ENCODE results near the gene CHMP2B.
"Not testable (repeated sequence)": the region's sequence is repeated elsewhere in the genome, so short reads cannot be mapped to it uniquely, and the experiment has no call there.

The CHMP2B gene

GRCh38 chr3:87236093-87236492 lies 9.0 kb downstream of the CHMP2B start:
- DNase-seq: no peak

GRCh38 chr3:87246662-87247429 lies 19.7 kb downstream of the CHMP2B start:
- DNase-seq: no peak

GRCh38 chr3:87247430-87247773 lies 20.3 kb downstream of the CHMP2B start:
- DNase-seq: no peak

DNA sequence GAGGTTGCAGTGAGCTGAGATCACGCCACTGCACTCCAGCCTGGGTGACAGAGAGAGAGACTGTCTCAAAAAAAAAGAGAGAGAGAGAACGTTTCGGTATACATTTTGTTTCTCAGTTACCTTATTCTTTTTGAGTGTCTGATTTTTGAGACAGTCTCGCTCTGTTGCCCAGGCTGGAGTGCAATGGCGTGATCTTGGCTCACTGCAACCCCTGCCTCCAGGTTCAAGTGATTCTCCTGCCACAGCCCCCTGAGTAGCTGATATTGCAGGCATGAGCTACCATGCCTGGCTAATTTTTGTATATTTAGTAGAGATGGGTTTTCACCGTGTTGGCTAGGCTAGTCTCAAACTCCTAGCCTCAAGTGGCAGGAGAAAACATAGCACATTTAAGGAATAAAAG lies 21.1 kb downstream of the CHMP2B start:
- not testable (repeated sequence) for DNase-seq

DNA sequence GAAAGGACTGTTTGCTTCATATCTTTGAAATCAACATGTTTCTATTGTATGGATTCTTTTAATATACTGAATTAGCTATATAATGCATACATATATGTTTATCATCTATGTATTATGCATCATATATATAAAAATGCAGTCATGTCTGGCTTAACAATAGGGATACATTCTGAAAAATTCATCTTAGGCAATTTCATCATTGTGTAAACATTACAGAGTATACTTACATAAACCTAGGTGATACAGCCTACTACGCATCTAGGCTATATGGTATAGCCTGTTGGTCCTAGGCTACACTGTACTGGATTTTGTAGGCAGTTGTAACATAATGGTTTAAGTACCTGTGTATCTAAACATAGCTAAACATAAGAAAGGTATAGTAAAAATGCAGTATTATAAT lies 21.7 kb downstream of the CHMP2B start:
- no peak for DNase-seq

DNA sequence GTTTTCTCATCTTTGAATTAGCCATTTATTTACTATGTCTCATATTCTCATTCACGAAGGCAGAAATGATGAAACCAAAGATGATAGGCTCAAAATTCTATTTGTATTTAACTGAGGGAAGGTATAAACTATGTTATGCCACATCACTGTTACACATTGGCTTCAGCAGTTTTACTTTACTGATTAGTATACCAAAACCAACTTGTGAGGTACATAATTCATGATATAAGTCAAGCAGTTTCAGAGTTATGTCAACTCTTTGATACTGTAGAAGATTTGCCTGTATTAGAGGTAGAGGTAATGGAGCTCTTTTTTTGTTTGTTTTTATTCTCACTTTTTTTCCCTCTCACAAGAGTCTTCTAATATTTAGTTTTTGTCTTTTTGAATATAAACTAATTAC lies 22.9 kb downstream of the CHMP2B start:
- no peak for DNase-seq

GRCh38 chr3:87260270-87260669 lies 33.2 kb downstream of the CHMP2B start:
- peak; percentile 47 for DNase-seq

GRCh38 chr3:87261925-87262324 lies 34.8 kb downstream of the CHMP2B start:
- DNase-seq: no peak

DNA sequence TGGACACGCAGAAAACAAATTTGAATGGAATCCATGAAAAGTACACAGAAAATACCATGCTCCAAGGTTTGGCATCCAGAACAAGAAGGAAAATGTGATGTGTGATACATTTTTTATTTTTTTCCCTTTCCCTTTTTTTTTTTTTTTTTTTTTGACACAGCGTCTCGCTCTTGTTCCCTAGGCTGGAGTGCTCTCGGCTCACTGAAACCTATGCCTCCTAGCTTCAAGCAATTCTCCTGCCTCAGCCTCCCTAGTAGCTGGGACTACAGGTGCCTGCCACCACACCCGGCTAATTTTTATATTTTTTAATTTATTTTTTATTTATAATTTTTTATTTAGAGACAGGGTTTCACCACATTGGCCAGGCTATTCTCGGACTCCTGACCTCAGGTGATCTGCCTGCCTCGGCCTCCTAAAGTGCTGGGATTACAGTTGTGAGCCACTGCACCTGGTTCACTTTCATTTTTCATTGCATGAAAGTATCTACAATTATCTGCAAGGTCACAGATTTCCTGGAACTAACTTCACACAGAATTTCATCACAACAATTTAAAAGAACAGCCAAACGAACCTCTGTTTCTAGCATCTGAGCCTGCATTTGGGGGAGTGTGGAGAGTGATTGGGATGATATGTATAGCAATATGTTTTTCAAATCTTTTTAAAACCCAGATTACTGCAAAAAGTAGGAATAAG lies 41.0 kb downstream of the CHMP2B start:
- peak; percentile 7 for DNase-seq

- DNase-seq: no peak
Observed at GRCh38 chr3:87268646-87269211, 41.6 kb downstream of the CHMP2B start.

DNA sequence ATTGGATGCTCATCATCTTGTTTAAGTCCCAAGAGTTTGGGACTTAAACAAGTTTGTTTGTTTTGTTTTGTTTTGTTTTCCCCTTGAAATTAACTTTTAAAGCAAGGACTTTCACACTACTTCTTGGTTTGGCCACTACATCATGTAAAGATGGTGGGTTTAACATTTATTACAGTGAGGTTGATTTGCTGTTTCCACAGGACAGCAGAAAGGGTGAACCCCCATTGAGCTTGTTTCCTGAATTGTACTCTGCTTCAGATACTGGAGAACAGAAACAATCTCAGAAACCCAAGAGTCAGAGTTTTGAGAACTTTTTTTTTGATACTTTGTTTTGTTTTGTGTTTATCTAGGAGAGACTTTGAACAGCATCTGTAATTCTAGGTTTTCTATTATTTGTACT lies 42.6 kb downstream of the CHMP2B start:
- DNase-seq: no peak

GRCh38 chr3:87270908-87271700 lies 44.0 kb downstream of the CHMP2B start:
- DNase-seq: peak; percentile 38

- peak; percentile 11 for DNase-seq
Observed at GRCh38 chr3:87272718-87273341, 45.7 kb downstream of the CHMP2B start.

- no peak for DNase-seq
Observed at GRCh38 chr3:87276484-87276883, 49.4 kb downstream of the CHMP2B start, which contains the start of gene POU1F1. TSS of gene POU1F1 (minus strand) at chr3:87276584. CDS start at chr3:87276462, 122 bp downstream.

- peak; percentile 42 for DNase-seq
Observed at GRCh38 chr3:87287011-87287410, 59.9 kb downstream of the CHMP2B start.

GRCh38 chr3:87288446-87288845 lies 61.3 kb downstream of the CHMP2B start:
- DNase-seq: no peak

GRCh38 chr3:87298111-87298718 lies 71.1 kb downstream of the CHMP2B start:
- peak; percentile 51 for DNase-seq

DNA sequence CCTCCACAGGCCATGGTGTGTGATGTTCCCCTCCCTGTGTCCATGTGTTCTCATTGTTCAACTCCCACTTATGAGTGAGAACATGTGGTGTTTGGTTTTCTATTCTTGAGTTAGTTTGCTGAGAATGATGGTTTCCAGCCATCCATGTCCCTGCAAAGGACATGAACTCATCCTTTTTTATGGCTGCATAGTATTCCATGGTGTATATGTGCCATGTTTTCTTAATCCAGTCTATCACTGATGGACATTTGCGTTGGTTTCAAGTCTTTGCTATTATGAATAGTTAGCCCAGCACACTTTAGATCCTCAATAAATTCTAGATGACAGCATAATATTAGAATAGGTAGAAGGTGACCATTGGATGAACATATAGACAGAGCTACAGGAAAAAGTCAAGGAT lies 77.9 kb downstream of the CHMP2B start:
- not testable (repeated sequence) for DNase-seq

Measured in activated CD4-positive, alpha-beta T cell treated with anti-CD3 and anti-CD28 coated beads, Interleukin-10, Interleukin-2, amounts not matched to agents 100 ng/mL and 50 ng/mL, durations not matched to agents 16 hours and 8 hours (primary cell).